GM19239 (cell line): ENCODE results near the gene TMEM150C.

Source experiments
- DNase-seq: peaks from one replicate; pipeline ENCODE4 v3.0.0; 2011; ENCODE audit warnings: low spot score; ENCODE audit not compliant: insufficient read length
- FAIRE-seq: peaks from 2 replicates; lab custom pipeline; 2011; peaks lifted over from hg19 to GRCh38; lab: Jason Lieb, UNC

The TMEM150C gene

GRCh38 chr4:82561786-82562563 is at the start of gene TMEM150C:
TMEM150C (minus strand) TSS chr4:82561988; CDS start chr4:82504657, 57,331 bp downstream.
- FAIRE-seq = no peak
- DNase-seq = no peak

- DNase-seq = no peak
- FAIRE-seq = no peak
These were observed 49.7 kb upstream of the TMEM150C start for GRCh38 chr4:82611527-82611926.

- DNase-seq (no peak), FAIRE-seq (no peak)
These were observed 48.3 kb upstream of the TMEM150C start for GRCh38 chr4:82610041-82610440.

- DNase-seq = no peak
- no peak for FAIRE-seq
These were observed 44.8 kb upstream of the TMEM150C start for GRCh38 chr4:82606622-82607021.

- no peak for DNase-seq
- no peak for FAIRE-seq
These were observed 42.7 kb upstream of the TMEM150C start for GRCh38 chr4:82604522-82604921.

GRCh38 chr4:82601242-82602015 is 39.6 kb upstream of the TMEM150C start:
- no peak for DNase-seq
- FAIRE-seq = no peak

GRCh38 chr4:82599336-82599735 is 37.5 kb upstream of the TMEM150C start:
- no peak for FAIRE-seq
- no peak for DNase-seq

DNA sequence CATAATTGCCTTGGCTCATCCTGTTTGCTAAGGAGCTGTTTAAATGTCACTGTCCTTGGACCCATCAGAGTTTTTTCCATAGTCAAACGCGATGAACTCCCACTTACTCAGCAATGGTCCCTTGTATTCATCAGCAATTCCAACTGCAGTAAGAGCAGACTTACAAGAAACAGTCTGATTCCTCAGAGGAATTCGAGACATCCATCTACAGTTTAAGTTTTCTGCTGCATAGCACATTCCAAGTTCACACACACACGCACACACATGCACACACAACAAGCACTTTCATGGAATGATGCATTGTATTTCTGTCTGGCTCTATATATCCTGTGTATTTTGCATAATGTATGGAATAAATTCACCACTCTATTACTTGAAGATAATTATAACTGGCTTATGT is 32.7 kb upstream of the TMEM150C start:
- no peak for FAIRE-seq

DNA sequence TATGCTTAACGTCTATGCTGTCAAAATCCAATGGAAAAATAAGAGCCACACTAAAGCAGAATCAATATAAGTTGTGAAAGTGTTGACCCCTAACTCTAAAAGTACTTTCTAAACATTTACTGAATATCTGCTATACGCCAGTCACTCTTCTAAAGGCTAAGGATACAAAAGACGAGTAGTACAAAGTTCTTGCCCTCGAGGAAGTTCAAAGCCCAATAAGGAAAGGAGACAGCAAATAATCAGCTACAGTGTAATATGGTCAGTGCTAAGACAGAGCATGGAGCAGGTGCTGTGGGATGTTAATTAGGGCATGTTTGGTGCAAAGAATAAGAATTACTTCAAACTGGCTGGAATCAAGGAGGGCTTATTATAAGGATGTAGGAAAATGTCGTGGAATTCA is 31.6 kb upstream of the TMEM150C start:
- no peak for FAIRE-seq
- no peak for DNase-seq

More for the DNA sequence above, 32.7 kb upstream of the TMEM150C start:
- DNase-seq = no peak

- DNase-seq (no peak), FAIRE-seq (no peak)
These were observed 30.9 kb upstream of the TMEM150C start for GRCh38 chr4:82592639-82593038.

- DNase-seq (no peak), FAIRE-seq (no peak)
These were observed 29.8 kb upstream of the TMEM150C start for GRCh38 chr4:82591592-82591991.

DNA sequence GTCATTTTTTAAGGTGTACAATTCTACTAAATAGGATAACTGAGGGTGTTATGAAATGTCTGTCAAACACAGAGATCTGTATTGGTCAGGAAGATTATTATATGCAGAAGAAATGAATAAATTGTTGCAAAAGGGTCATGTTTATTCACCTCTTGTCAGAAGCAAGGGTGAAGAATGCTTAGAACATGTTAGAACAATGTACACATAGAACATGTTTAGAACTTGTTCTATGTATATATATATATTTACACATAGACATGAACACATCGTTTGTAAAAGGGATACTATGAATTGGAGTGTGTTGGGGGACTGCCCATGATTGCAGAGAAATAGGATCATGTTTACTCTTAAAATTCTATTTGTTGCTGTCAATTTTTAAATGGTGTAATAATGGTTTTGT is 28.0 kb upstream of the TMEM150C start:
- FAIRE-seq = no peak

GRCh38 chr4:82588771-82589270 is 27.0 kb upstream of the TMEM150C start:
- FAIRE-seq = no peak
- no peak for DNase-seq

More for the DNA sequence above, 28.0 kb upstream of the TMEM150C start:
- DNase-seq = no peak

GRCh38 chr4:82587826-82588540 is 26.2 kb upstream of the TMEM150C start:
- FAIRE-seq (no peak), DNase-seq (no peak)

DNA sequence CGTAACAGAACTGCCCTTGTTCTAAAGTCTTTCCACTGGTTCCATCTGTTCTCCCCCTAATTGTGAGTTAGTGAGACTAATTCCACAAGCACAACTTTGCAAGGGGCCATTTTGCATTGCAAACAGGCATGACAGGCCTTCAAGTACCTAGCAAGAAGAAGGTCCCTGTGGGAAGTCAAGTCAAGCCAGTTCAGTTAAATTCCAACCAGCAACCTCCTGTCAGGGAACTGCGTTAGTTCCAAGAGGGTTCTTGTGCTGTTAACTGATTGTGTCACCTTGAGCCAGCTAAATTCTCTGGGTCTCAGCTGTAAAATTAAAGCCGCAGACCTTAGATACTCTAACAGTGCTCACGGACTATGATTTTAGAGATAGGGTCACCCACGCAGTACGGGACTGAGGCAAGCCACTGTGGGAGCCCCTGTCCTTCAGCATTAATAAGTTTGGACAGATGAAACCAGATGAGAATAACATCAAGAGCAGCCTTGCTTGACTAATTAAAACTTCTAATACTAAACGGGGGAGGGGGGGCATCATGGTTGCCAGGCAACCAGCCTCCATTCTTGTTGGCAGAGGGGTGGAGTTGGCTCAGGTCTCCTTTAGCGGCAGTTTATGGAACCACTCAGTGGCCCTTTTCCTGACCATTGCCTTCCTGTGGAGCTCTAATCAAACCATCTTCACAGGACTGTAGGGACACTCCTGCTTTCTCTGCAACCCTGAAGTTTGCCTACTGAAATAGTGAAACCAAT is 24.1 kb upstream of the TMEM150C start:
- DNase-seq (no peak), FAIRE-seq (no peak)

- DNase-seq = no peak
- no peak for FAIRE-seq
These were observed 23.1 kb upstream of the TMEM150C start for GRCh38 chr4:82584931-82585330.

GRCh38 chr4:82583897-82584587 is 22.3 kb upstream of the TMEM150C start:
- FAIRE-seq (no peak), DNase-seq (no peak)

GRCh38 chr4:82579932-82580331 is 18.1 kb upstream of the TMEM150C start:
- no peak for DNase-seq
- FAIRE-seq = no peak

- FAIRE-seq (no peak), DNase-seq (no peak)
These were observed 17.1 kb upstream of the TMEM150C start for GRCh38 chr4:82578935-82579334.
